IMR-90 (cell line): ENCODE data around the gene FIGLA. TPM values are rescaled to one million over a fixed set of nuclear protein-coding genes. Genes with fewer than 3 reads are reported as not detected.
A peak's percentile ranks its signal among the peaks of the same experiment; 100 is the strongest.

Source experiments
- ATAC-seq: fragments of 200-7000 bp; cut with Tn5 transposase; 2 replicates; pipeline ENCODE4 v1.9.1; 2020; ENCODE audit warnings: low read depth, mild to moderate bottlenecking, moderate library complexity
- BruUV-seq: library from RNA; stranded (reverse); fragments of 400-500 nt; replicated peaks from 2 replicates; lab custom pipeline; 2021; lab: Mats Ljungman, UMichigan
- CTCF ChIA-PET: fragments of 300-600 bp; formaldehyde crosslinking; extraction: SDS; loops from one replicate; lab custom pipeline; 2021; ENCODE audit warnings: antibody characterized with exemption; lab: Yijun Ruan, JAX
- POLR2A ChIA-PET: fragments of 300-600 bp; sonication (Branson Sonifier 250); formaldehyde crosslinking; loops from one replicate; lab custom pipeline; 2022; ENCODE audit warnings: antibody characterized with exemption; ENCODE audit not compliant: unreplicated experiment; lab: Charles Lee
- DNase-seq: peaks from one replicate; pipeline ENCODE4 v3.0.0; 2013
- H2AFZ ChIP-seq: replicated peaks from 2 replicates; pipeline ENCODE3; 2013; ENCODE audit warnings: low read length, mild to moderate bottlenecking; ENCODE audit not compliant: poor library complexity
- H2AK5ac ChIP-seq: 2 replicates; pipeline ENCODE4 v1.6.1; 2013; ENCODE audit warnings: low read depth, low read length, inconsistent platforms
- H2AK9ac ChIP-seq: replicated peaks from 2 replicates; pipeline ENCODE3; 2013; ENCODE audit warnings: mild to moderate bottlenecking, low read depth, low read length, moderate library complexity; ENCODE audit not compliant: poor library complexity
- H2BK120ac ChIP-seq: 2 replicates; pipeline ENCODE4 v1.6.1; 2013; ENCODE audit warnings: low read depth, low read length, inconsistent platforms
- H2BK15ac ChIP-seq: 3 replicates; pipeline ENCODE4 v1.6.1; 2013; ENCODE audit warnings: low read depth, low read length, inconsistent platforms
- H2BK20ac ChIP-seq: 2 replicates; pipeline ENCODE4 v1.6.1; 2013; ENCODE audit warnings: low read depth, mild to moderate bottlenecking, inconsistent platforms, low read length, moderate library complexity
- H2BK5ac ChIP-seq: 2 replicates; pipeline ENCODE4 v1.6.1; 2013; ENCODE audit warnings: mild to moderate bottlenecking, low read depth, low read length, inconsistent platforms; ENCODE audit not compliant: poor library complexity, severe bottlenecking
- H3K14ac ChIP-seq: replicated peaks from 2 replicates; pipeline ENCODE4 v1.6.1; 2013; ENCODE audit warnings: low read depth, low read length, inconsistent platforms
- H3K18ac ChIP-seq: 2 replicates; pipeline ENCODE4 v1.6.1; 2013; ENCODE audit warnings: low read depth, low read length, control low read depth
- H3K23ac ChIP-seq: 2 replicates; pipeline ENCODE4 v1.6.1; 2013; ENCODE audit warnings: low read depth, low read length, inconsistent platforms
- H3K27ac ChIP-seq: 2 replicates; pipeline ENCODE4 v1.5.1; 2013; ENCODE audit warnings: mild to moderate bottlenecking, control low read depth, low read length; ENCODE audit not compliant: insufficient read depth
- H3K27me3 ChIP-seq: 2 replicates; pipeline ENCODE4 v1.6.1; 2013; ENCODE audit warnings: low read length; ENCODE audit not compliant: control insufficient read depth, insufficient read depth
- H3K36me3 ChIP-seq: 2 replicates; pipeline ENCODE4 v1.6.1; 2013; ENCODE audit warnings: low read length, mixed read lengths; ENCODE audit not compliant: control insufficient read depth, insufficient read depth
- H3K4ac ChIP-seq: 2 replicates; pipeline ENCODE4 v1.6.1; 2013; ENCODE audit warnings: low read depth, low read length, inconsistent platforms
- H3K4me1 ChIP-seq: 2 replicates; pipeline ENCODE4 v1.6.1; 2013; ENCODE audit warnings: low read length, mixed read lengths; ENCODE audit not compliant: control insufficient read depth, insufficient read depth
- H3K4me2 ChIP-seq: 2 replicates; pipeline ENCODE4 v1.6.1; 2013; ENCODE audit warnings: low read depth, mild to moderate bottlenecking, control low read depth, low read length, moderate library complexity
- H3K4me3 ChIP-seq: 2 replicates; pipeline ENCODE4 v1.5.1; 2013; ENCODE audit warnings: low read depth, mild to moderate bottlenecking, control low read depth, low read length, moderate library complexity; ENCODE audit not compliant: insufficient read depth
- H3K56ac ChIP-seq: 2 replicates; pipeline ENCODE4 v1.6.1; 2013; ENCODE audit warnings: low read length, inconsistent platforms; ENCODE audit not compliant: insufficient read depth; ENCODE audit errors: extremely low read depth
- H3K79me1 ChIP-seq, 2 experiments: 2 replicates each; pipeline ENCODE4 v1.6.1; 2013; ENCODE audit warnings: low read length in 2 of 2, inconsistent platforms in 1 of 2, low read depth in 1 of 2
- H3K9ac ChIP-seq: 2 replicates; pipeline ENCODE4 v1.6.1; 2013; ENCODE audit warnings: low read depth, low read length, control low read depth
- H3K9me1 ChIP-seq: 2 replicates; pipeline ENCODE4 v1.6.1; 2013; ENCODE audit warnings: low read length, inconsistent platforms; ENCODE audit not compliant: insufficient read depth
- H3K9me3 ChIP-seq: 2 replicates; pipeline ENCODE4 v1.6.1; 2013; ENCODE audit warnings: low read length; ENCODE audit not compliant: control insufficient read depth, insufficient read depth
- H4K20me1 ChIP-seq: 2 replicates; pipeline ENCODE4 v1.6.1; 2013; ENCODE audit warnings: low read length, inconsistent platforms; ENCODE audit not compliant: insufficient read depth
- H4K5ac ChIP-seq: 2 replicates; pipeline ENCODE4 v1.6.1; 2013; ENCODE audit warnings: mild to moderate bottlenecking, low read depth, low read length, control low read depth
- H4K8ac ChIP-seq, 2 experiments: 2 replicates each; pipeline ENCODE4 v1.6.1; 2013; ENCODE audit warnings: low read depth in 2 of 2, low read length in 2 of 2, control low read depth in 1 of 2, inconsistent platforms in 1 of 2
- H4K91ac ChIP-seq: 2 replicates; pipeline ENCODE4 v1.6.1; 2013; ENCODE audit warnings: low read depth, low read length, inconsistent platforms; ENCODE audit not compliant: insufficient read depth
- BHLHE40 ChIP-seq: fragments of 150-350 bp; IDR thresholded peaks from 2 replicates; pipeline ENCODE4 v1.6.1; 2016; ENCODE audit warnings: mild to moderate bottlenecking, low read depth, low read length
- CEBPB ChIP-seq: IDR thresholded peaks from 2 replicates; pipeline ENCODE4 v1.6.1; 2012; ENCODE audit warnings: low read depth, low read length, improper control_type of control experiment
- CHD1 ChIP-seq: IDR thresholded peaks from 2 replicates; pipeline ENCODE4 v1.6.1; 2012; ENCODE audit warnings: low read depth, low read length, improper control_type of control experiment
- FOS ChIP-seq: fragments of 150-350 bp; IDR thresholded peaks from 2 replicates; pipeline ENCODE4 v1.6.1; 2016; ENCODE audit warnings: low read depth, low read length
- MAFK ChIP-seq: IDR thresholded peaks from 2 replicates; pipeline ENCODE4 v1.6.1; 2012; ENCODE audit warnings: low read depth, low read length, improper control_type of control experiment
- MAZ ChIP-seq: IDR thresholded peaks from 2 replicates; pipeline ENCODE4 v1.6.1; 2012; ENCODE audit warnings: low read depth, mild to moderate bottlenecking, low read length, improper control_type of control experiment, moderate library complexity, borderline replicate concordance
- MXI1 ChIP-seq: IDR thresholded peaks from 2 replicates; pipeline ENCODE4 v1.6.1; 2012; ENCODE audit warnings: low read depth, mild to moderate bottlenecking, low read length, moderate library complexity, borderline replicate concordance
- NFE2L2 ChIP-seq: fragments of 150-350 bp; IDR thresholded peaks from 2 replicates; pipeline ENCODE4 v1.6.1; 2016; ENCODE audit warnings: low read depth, mild to moderate bottlenecking, low read length
- POLR2A ChIP-seq: IDR thresholded peaks from 2 replicates; pipeline ENCODE4 v1.6.1; 2012; ENCODE audit warnings: mild to moderate bottlenecking, low read depth, low read length
- RAD21 ChIP-seq: IDR thresholded peaks from 2 replicates; pipeline ENCODE4 v1.6.1; 2012; ENCODE audit warnings: low read length, improper control_type of control experiment
- RCOR1 ChIP-seq: IDR thresholded peaks from 2 replicates; pipeline ENCODE4 v1.6.1; 2012; ENCODE audit warnings: mild to moderate bottlenecking, low read length, improper control_type of control experiment; ENCODE audit not compliant: insufficient replicate concordance
- RFX5 ChIP-seq: IDR thresholded peaks from 2 replicates; pipeline ENCODE4 v1.8.0; 2012; ENCODE audit warnings: low read depth, mild to moderate bottlenecking, low read length, moderate library complexity
- SMC3 ChIP-seq: fragments of 150-350 bp; IDR thresholded peaks from 2 replicates; pipeline ENCODE4 v1.6.1; 2016; ENCODE audit warnings: low read depth, mild to moderate bottlenecking, antibody characterized with exemption, low read length, moderate library complexity
- WGBS, 2 experiments: methylation state at CpG; one replicate each; pipeline versions ENCODE4 v1.1.5 to v1.1.7; 2013; ENCODE audit warnings: missing lambda C conversion rate in 2 of 2; ENCODE audit not compliant: insufficient read length in 1 of 2; ENCODE audit errors: extremely low coverage in 2 of 2; 5-methylcytosine and 5-hydroxymethylcytosine counted together
- dilution Hi-C: fragments of 300-500 bp; cut with HindIII; formaldehyde crosslinking; loops from one replicate; pipeline ENCODE4 v1.14.3; 2018; ENCODE audit warnings: low sequenced_read_pairs; ENCODE audit not compliant: unreplicated experiment
- in situ Hi-C: fragments of 300-500 bp; cut with MboI; formaldehyde crosslinking; loops from 3 replicates; pipeline ENCODE4 v1.14.3; 2019; ENCODE audit warnings: low sequenced_read_pairs, inconsistent platforms, mixed read lengths
- intact Hi-C: fragments of 100-400 bp; cut with micrococcal nuclease; formaldehyde crosslinking; loops from 2 replicates; pipeline ENCODE4 v1.10.0; 2022
- polyA plus RNA-seq, 3 experiments: library from polyadenylated mRNA; depleted of rRNA; stranded (reverse); fragments of >200 nt; gene quantifications; 2 replicates each; pipeline ENCODE4 v1.2.3, GENCODE V29; 2012; ENCODE audit warnings: low replicate concordance in 1 of 3
- total RNA-seq: library from RNA; depleted of rRNA; stranded (reverse); fragments of >200 nt; gene quantifications from 2 replicates; pipeline ENCODE4 v1.2.3, GENCODE V29; 2012
- TF ChIP-seq, protein P1 (sequence below): fragments of 150-350 bp; IDR thresholded peaks from 2 replicates; pipeline ENCODE4 v1.6.1; 2016; ENCODE audit warnings: low read depth, mild to moderate bottlenecking, low read length, moderate library complexity, borderline replicate concordance
- TF ChIP-seq, protein P2 (sequence below): conservative IDR thresholded peaks from 2 replicates; pipeline ENCODE4 v1.5.1; 2012; ENCODE audit warnings: mild to moderate bottlenecking, low read depth, low read length, improper control_type of control experiment
- TF ChIP-seq, protein P3 (sequence below): fragments of 150-350 bp; IDR thresholded peaks from 2 replicates; pipeline ENCODE4 v1.6.1; 2017; ENCODE audit warnings: mild to moderate bottlenecking, antibody characterized with exemption, low read length, low read depth

Gene FIGLA
- total and polyA plus RNA-seq, 2 of the 4 experiments (the other 2 are of a cell fraction), result not detected

DNA sequence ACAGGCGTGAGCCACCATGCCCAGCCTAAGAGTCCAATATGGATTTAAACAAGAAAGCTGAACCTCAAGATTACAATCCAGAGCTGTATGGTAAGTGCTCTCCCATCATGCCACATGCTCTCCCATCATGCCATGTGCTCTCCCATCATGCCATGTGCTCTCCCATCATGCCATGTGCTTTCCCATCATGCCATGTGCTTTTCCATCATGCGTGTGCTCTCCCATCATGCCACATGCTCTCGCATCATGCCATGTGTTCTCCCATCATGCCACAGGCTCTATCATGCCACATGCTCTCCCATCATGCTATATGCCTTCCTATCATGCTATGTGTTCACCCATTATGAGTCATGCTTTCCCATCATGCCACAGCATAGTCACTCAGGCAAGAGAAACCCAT is 43.2 kb downstream of the FIGLA start:
- no peak overlapping the region for H2BK5ac ChIP-seq
- ATAC-seq (no peak), DNase-seq (no peak)
- intact Hi-C loops (no loop called here), dilution Hi-C loops (no loop called here), in situ Hi-C loops (no loop called here)
- no peak overlapping the region for H3K9ac ChIP-seq
- H3K23ac ChIP-seq, result no peak overlapping the region
- no peaks in the 10 kb centered on the region for H3K36me3 ChIP-seq
- BruUV-seq, result no TSS peak
- H2AK9ac ChIP-seq, result no peak overlapping the region
- H3K4ac ChIP-seq, result no peak overlapping the region
- H4K5ac ChIP-seq, result no peak overlapping the region
- POLR2A ChIA-PET, result no interaction called here
- no peak overlapping the region for H2AK5ac ChIP-seq
- WGBS, 2 experiments, result 86% methylated on average over 3 of the region's 3 CpGs; no CpG with 5 or more reads in 1 of the 2 experiments
- H3K79me1 ChIP-seq, result no peaks in the 10 kb centered on the region
- no peaks in the 10 kb centered on the region for H3K9me1 ChIP-seq
- no peak overlapping the region for H3K4me3 ChIP-seq
- no peak overlapping the region for H3K14ac ChIP-seq
- H3K9me3 ChIP-seq, result no peaks in the 10 kb centered on the region
- H3K4me1 ChIP-seq, result no peaks in the 10 kb centered on the region
- H3K18ac ChIP-seq, result no peak overlapping the region
- no peak overlapping the region for H3K56ac ChIP-seq
- no peak overlapping the region for H2BK15ac ChIP-seq
- H4K20me1 ChIP-seq, result no peaks in the 10 kb centered on the region
- CTCF ChIA-PET, result no interaction called here
- H3K27ac ChIP-seq, result no peak overlapping the region
- no peak overlapping the region for H2BK120ac ChIP-seq
- no peak overlapping the region for H4K8ac ChIP-seq
- H3K4me2 ChIP-seq, result no peak overlapping the region
- no peaks in the 10 kb centered on the region for H3K27me3 ChIP-seq
- no peak overlapping the region for H2BK20ac ChIP-seq
- no peak overlapping the region for H4K91ac ChIP-seq
- H2AFZ ChIP-seq, result peak overlapping the region; percentile 49
- TF ChIP-seq, protein P1, sequence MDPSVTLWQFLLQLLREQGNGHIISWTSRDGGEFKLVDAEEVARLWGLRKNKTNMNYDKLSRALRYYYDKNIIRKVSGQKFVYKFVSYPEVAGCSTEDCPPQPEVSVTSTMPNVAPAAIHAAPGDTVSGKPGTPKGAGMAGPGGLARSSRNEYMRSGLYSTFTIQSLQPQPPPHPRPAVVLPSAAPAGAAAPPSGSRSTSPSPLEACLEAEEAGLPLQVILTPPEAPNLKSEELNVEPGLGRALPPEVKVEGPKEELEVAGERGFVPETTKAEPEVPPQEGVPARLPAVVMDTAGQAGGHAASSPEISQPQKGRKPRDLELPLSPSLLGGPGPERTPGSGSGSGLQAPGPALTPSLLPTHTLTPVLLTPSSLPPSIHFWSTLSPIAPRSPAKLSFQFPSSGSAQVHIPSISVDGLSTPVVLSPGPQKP, result no peak
- TF ChIP-seq CEBPB, result no peak
- TF ChIP-seq, protein P2, sequence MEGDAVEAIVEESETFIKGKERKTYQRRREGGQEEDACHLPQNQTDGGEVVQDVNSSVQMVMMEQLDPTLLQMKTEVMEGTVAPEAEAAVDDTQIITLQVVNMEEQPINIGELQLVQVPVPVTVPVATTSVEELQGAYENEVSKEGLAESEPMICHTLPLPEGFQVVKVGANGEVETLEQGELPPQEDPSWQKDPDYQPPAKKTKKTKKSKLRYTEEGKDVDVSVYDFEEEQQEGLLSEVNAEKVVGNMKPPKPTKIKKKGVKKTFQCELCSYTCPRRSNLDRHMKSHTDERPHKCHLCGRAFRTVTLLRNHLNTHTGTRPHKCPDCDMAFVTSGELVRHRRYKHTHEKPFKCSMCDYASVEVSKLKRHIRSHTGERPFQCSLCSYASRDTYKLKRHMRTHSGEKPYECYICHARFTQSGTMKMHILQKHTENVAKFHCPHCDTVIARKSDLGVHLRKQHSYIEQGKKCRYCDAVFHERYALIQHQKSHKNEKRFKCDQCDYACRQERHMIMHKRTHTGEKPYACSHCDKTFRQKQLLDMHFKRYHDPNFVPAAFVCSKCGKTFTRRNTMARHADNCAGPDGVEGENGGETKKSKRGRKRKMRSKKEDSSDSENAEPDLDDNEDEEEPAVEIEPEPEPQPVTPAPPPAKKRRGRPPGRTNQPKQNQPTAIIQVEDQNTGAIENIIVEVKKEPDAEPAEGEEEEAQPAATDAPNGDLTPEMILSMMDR, result no peak
- TF ChIP-seq SMC3, result no peak
- TF ChIP-seq RCOR1, result no peak
- TF ChIP-seq FOS, result no peak
- no peak for TF ChIP-seq RAD21
- no peak for TF ChIP-seq MXI1
- TF ChIP-seq NFE2L2, result no peak
- TF ChIP-seq POLR2A, result no peak
- TF ChIP-seq, protein P3, sequence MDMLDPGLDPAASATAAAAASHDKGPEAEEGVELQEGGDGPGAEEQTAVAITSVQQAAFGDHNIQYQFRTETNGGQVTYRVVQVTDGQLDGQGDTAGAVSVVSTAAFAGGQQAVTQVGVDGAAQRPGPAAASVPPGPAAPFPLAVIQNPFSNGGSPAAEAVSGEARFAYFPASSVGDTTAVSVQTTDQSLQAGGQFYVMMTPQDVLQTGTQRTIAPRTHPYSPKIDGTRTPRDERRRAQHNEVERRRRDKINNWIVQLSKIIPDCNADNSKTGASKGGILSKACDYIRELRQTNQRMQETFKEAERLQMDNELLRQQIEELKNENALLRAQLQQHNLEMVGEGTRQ, result no peak
- TF ChIP-seq CHD1, result no peak
- TF ChIP-seq MAFK, result no peak
- no peak for TF ChIP-seq BHLHE40
- TF ChIP-seq MAZ, result no peak
- TF ChIP-seq RFX5, result no peak
